ENCODE measurements around the gene ARL6.

DNA sequence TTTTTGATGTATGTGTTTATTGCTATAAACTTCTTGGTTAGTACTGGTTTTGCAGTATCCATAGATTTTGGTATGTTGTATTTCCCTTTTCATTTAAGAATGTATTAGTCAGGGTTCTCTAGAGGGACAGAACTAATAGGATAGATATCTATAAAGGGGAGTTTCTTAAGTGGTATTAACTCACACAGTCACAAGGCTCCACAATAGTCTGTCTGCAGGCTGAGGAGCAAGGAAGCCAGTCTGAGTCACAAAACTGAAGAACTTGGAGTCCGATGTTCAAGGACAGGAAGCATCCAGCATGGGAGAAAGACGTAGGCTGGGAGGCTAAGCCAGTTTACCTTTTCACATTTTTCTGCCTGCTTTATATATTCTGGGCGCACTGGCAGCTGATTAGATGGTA is 8.4 kb downstream of the ARL6 start:
- no peak for TF ChIP-seq POLR2A (IDR thresholded peaks at IDR 0.05; ENCODE audit: low read depth, low read length)
- TF ChIP-seq EZH2 (IDR thresholded peaks at IDR 0.05; ENCODE audit: borderline replicate concordance, low read depth, low read length, severe bottlenecking), result no peak

Data from endothelial cell of umbilical vein (primary cell).